Stimulated activated CD8-positive, alpha-beta memory T cell treated with anti-CD3 and anti-CD28 coated beads, Interleukin-15, amount 100 ng/mL, for 1 hour (primary cell): ENCODE measurements around the gene TTLL9.
"Not testable (repeated sequence)": the region's sequence is repeated elsewhere in the genome, so short reads cannot be mapped to it uniquely, and the experiment has no call there.

Experiments used
- DNase-seq: peaks from one replicate; pipeline ENCODE4 v3.0.0-alpha.2; 2020; ENCODE audit warnings: low read depth

Gene TTLL9

DNA sequence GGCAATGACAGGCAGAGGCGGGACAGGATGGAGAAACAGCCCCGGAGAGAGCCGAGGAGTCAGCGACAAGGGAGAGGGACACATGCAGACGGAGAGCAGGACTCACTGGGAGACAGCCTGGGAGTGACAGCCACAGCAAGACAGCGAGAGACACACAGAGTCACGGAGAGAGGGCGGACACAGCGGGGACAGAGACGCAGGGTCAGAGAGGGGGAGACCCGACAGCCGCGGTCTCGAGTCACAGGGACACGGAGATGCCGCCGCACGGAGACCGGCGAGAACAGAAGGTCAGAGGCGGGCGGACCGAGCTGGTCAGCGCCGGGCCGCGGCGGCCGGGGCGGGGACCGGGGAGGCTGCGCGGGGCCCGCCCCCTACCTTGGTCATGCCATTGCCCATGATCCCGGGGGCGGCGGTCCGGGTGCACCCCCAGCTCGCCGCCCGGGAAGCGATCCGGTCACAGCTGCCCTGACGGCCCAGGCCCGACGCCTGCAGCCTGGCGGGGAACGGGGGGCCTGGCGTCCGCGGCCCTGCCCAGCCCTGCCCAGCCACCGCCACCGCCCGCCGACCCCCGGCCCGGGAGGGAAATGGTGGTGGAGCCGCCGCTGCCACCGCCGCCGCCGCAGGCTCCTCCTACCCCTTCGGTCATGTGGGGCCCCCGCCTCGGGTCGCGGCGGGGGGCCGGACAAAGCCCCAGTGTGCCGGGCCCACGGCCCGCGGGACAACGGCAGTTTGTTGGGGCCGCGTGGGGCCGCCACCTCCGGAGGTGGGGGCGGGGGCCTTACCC is at the start of gene TTLL9, which contains the start of gene DUSP15:
TTLL9 (plus strand) TSS at position 693 of the 784 bp plus-strand sequence. CDS start 493 bp downstream, outside the sequence.
DUSP15 (minus strand) TSS at position 586 of the 784 bp plus-strand sequence; CDS start at position 396, 190 bp downstream.
- no peak for DNase-seq

GRCh38 chr20:31821427-31821826 is 49.0 kb upstream of the TTLL9 start:
- no peak for DNase-seq

DNA sequence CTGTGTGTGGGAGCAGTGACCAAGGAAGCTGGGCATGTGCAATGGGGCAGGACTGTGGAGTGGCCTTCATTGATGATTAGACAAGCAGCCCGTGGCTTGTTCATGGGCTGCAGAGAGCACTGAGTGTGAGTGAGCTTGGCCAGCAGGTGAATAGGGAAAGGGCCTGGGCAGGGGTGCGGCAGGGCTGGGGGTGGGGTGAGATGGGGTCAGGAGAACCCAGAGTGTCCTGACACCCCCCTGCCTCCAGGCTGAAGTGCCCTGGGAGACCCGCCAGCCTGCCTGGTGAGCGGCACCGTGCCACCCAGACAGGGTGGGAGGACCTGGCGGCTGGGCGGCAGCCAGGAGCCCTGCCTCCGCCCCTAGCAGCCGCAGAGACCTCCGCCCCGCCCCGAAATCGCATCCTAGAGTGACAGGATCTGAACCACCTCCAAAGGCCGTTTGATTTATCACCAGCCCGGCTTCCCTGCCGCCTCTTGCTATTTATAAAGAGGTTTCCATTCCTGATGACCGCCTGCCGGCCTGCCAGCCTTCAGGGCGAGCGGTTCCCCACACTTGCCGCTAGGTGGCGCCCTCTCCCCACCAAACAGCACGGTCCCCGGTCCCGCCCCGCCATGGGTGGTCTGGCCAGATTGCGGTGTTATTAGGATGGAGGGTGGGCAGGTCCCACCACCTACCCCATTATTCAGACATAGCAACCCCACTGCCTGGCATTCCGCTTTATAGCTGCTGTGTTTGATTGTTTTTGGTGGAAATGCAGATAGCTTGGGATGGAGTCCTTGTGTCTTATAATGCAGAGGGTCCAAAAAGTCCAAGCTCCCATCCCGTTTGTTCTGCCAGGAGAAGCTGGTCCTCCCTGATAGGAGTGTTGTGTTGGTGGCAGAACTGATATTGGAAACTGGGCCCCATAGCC is 47.8 kb upstream of the TTLL9 start:
- DNase-seq, result peak; percentile 66

DNA sequence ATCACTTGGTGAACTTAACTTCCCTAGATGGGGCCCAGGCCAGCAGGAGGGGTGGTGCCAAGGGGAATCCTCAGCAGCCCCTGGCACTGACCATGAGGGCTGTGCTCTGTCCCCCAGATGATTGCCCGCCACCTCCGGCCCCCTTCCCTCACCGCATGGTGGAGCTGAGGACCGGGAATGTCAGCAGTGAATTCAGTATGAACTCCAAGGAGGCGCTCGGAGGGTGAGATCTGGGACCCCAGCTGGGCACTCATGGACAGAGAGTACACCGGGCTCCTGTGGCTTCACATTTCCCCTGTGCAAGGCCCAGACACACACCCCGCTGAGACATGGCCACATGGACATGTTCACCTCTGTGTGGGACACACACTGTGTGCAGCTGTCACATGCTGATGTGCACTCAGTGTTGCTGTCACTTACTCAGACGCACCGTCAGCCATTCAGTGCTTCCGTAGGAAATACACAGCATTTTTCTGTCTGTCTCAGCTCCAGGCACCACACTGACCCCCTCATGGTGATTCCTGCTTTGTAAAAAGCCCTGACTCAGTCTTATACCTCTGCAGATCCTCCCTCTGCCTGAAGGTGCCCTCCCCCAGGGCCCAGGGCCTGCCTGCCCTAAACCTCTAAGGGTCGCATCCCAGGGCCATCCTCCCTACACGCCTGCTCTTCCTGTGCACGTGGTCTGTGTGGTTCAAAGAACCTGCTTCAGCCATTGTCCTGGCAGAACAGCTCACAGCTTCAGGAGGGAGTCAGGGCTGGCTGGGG is 46.9 kb upstream of the TTLL9 start:
- DNase-seq, result no peak

- no peak for DNase-seq
These were observed 46.3 kb upstream of the TTLL9 start for GRCh38 chr20:31824125-31824485.

DNA sequence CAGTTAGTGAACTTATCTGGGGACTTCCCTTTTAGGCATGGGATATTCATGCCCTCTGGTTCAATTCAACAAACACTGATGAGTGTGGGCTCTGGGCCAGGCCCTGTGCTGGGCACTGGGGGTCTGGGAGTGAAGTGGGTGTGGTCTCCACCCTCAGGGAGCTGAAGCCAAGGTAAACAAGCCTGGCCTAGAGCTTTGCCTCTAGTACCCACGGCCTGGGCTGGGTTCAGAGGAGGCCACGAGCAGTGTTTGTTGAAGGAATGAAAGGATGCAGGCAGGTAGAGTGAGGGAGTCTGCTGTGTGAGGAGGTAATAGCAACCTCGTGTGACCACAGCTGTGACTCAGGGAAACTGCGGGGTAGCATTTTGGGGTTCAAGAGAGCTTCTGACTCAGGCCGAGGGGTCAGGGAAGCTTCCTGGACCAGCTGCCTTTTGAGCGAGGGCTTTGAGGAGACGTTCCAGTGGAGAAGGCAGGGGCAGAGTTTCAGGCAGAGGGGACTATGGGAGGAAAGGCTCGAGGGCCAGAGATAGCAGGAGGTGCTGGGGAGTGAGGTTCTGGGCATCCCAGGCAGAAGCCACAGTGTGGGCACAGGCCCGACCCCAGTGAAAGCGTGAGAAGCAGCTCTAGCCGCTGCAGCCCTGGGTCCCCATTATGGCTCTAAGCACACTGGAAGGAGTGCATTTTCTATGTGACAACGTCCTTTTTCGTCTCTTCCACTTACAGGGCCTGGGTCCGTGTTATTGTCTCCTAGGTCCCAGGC is 45.7 kb upstream of the TTLL9 start:
- DNase-seq, result no peak

GRCh38 chr20:31826074-31826473 is 44.4 kb upstream of the TTLL9 start:
- no peak for DNase-seq

- DNase-seq, result no peak
These were observed 43.4 kb upstream of the TTLL9 start for GRCh38 chr20:31827059-31827458.

DNA sequence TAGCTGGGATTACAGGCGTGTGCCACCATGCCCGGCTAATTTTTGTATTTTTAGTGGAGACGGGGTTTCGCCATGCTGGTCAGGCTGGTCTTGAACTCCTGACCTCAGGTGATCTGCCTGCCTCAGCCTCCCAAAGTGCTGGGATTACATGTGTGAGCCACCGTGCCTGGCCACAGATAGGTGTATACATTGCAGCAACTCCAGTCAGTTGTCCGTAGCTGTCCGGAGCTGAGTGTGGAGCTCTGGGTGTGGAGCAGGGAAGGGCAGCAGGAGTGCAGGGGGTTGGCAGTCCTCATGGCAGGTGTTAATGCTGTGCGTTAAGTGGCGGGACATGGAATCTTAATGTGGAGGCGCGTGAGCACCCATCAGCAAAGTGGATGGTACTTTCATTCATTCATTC is 42.4 kb upstream of the TTLL9 start:
- DNase-seq, result not testable (repeated sequence)

- DNase-seq, result no peak
These were observed 40.7 kb upstream of the TTLL9 start for GRCh38 chr20:31829731-31830130.

DNA sequence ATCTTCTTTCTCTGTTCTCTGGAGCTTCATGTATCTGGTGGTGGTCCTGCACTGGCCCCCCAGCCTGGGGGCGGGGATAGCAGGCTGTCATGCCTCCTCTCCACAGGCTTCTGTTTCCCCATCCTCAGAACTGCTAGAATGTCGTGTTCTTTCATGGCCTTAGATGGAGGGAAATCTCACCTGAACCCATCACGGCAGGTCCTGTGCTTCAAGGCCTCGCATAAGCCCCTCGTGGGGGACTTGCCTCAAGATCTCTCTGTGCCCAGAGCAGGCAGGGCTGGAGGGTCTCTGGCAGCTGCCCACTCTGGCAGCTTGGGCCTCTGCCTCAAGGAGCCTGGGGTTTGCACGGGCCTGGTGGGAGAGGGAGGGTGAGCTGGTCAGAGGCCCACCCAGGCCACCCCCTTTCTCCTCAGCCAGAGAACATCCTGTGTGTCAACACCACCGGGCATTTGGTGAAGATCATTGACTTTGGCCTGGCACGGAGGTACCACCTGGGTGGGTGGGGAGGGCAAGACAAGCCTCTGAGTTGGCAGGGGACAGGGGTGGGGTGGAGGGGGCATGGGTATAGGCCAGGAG is 39.9 kb upstream of the TTLL9 start:
- DNase-seq, result no peak

- no peak for DNase-seq
These were observed 39.2 kb upstream of the TTLL9 start for GRCh38 chr20:31831211-31831610.

GRCh38 chr20:31831771-31832306 is 38.6 kb upstream of the TTLL9 start:
- DNase-seq, result no peak

DNA sequence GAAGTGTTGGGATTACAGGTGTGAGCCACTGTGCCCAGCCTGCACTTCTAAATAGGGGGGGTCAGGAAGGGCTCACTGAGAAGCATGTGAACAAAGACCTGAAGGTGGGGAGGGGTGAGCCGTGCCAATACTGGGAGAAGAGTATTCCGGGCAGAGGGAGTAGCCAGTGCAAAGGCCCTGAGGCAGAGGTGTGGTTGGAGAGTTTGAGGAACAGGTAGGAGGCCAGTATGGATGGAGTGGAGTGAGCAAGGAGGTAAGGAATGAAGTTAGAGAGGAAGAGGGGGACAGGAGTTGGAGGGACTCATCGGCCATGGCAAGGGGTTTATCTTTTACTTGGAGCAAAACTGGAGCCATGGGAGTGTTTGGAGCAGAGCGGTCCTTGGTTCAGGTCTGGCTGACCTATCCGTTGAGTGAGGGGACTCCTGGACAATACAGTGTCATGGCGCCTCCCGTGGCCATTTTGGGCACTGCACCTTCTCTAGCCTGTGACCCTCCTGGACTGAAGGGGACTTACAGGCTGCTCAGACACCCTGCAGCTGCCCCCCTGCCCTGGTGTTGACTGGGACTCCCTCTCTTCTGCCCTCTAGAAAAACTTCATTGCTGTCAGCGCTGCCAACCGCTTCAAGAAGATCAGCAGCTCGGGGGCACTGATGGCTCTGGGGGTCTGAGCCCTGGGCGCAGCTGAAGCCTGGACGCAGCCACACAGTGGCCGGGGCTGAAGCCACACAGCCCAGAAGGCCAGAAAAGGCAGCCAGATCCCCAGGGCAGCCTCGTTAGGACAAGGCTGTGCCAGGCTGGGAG is 37.1 kb upstream of the TTLL9 start:
- peak; percentile 35 for DNase-seq

GRCh38 chr20:31833931-31834521 is 36.4 kb upstream of the TTLL9 start:
- no peak for DNase-seq

DNA sequence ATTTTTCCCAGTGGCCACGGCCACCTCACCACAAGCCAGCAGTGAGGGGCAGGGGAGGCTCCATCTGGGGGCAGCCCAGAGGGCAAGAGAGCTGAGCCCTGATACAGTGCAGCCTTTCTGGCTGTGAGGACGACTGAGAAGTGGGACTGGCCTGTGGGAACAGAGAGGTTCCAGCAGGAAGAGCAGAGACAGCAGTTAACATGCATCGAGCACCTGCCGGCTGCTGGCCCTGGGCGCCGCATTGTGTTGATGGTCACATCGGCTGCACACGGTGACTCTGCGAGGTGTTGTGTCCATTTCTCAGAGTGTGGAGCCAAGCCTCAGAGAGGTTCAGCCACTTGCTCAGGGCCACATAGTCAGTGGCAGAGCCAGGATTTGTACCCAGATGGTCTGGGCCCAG is 34.9 kb upstream of the TTLL9 start:
- no peak for DNase-seq

DNA sequence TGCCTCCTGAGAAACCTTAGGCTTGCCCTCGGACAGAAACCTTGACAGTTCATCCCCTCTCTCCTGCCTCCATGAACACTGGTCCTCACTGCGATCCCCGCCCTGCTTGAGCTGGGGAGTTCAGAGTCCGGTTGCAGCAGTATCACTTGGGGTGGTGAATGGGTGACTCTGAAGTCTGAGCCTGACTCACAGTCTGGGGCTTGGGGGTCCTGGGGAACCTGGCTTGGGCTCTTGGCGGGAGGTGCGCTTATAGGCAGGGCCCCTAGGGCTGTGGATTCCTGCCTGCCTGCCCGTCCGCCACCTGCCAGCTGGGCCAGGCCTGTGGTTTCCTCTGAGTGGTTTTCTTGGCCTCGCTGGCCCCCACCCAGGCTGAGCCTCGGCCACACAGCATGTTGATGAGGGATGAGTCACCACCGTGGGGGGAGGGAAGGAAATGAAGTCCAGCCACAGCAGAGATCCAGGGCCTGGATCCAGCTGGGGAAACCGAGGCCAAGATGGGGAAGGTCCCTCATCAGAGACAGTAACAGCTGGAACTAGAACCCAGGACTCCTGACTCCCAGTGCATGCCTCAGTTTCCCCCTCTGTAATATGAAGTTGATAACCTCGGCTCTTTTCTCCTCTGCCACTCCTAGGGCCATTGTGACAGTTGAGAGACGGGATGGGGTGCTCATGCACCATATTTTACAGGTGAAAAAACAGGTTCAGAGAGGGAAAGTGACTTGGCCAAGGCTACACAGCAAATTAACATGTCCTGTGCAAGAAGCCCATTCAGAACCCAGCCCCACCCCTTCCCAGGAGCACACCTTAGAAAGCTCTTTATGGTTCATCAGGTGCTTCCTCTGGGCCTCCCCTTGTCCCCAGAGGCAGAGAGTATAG is 34.2 kb upstream of the TTLL9 start:
- DNase-seq, result no peak

- no peak for DNase-seq
These were observed 33.4 kb upstream of the TTLL9 start for GRCh38 chr20:31836853-31837608.
